ENCODE results near the gene ING5.
"Not testable (repeated sequence)": the region's sequence is repeated elsewhere in the genome, so short reads cannot be mapped to it uniquely, and the experiment has no call there.

The ING5 gene

GRCh38 chr2:241741016-241741415 is 39.2 kb downstream of the ING5 start:
- DNase-seq, result peak in 1 of 2 experiments; percentile 41

- no peak for DNase-seq
Measured at GRCh38 chr2:241742320-241742939, 40.6 kb downstream of the ING5 start.

- DNase-seq, result not testable (repeated sequence)
Measured at GRCh38 chr2:241743008-241743407, 41.2 kb downstream of the ING5 start.

- DNase-seq, result no peak
Measured at GRCh38 chr2:241743620-241744019, 41.8 kb downstream of the ING5 start.

- no peak for DNase-seq
Measured at GRCh38 chr2:241744028-241744754, 42.4 kb downstream of the ING5 start.

- DNase-seq, result no peak
Measured at GRCh38 chr2:241745276-241745675, 43.4 kb downstream of the ING5 start.

- DNase-seq, result no peak
Measured at GRCh38 chr2:241746084-241746483, 44.2 kb downstream of the ING5 start.

- DNase-seq, result no peak
Measured at GRCh38 chr2:241748468-241749256, 46.8 kb downstream of the ING5 start.

GRCh38 chr2:241750076-241750840 is 48.4 kb downstream of the ING5 start:
- no peak for DNase-seq

- no peak for DNase-seq
Measured at GRCh38 chr2:241751152-241751551, 49.3 kb downstream of the ING5 start.

GRCh38 chr2:241751776-241752175 is 49.9 kb downstream of the ING5 start:
- no peak for DNase-seq

GRCh38 chr2:241752253-241752652 is 50.4 kb downstream of the ING5 start:
- DNase-seq, result no peak

GRCh38 chr2:241752689-241753276 is 50.9 kb downstream of the ING5 start:
- no peak for DNase-seq

- DNase-seq, result no peak
Measured at GRCh38 chr2:241753493-241753892, 51.7 kb downstream of the ING5 start.

GRCh38 chr2:241754042-241754441 is 52.2 kb downstream of the ING5 start:
- no peak for DNase-seq

- DNase-seq, result no peak
Measured at GRCh38 chr2:241755166-241755565, 53.3 kb downstream of the ING5 start.

GRCh38 chr2:241755777-241756176 is 53.9 kb downstream of the ING5 start:
- DNase-seq, result no peak

GRCh38 chr2:241759067-241759807 is 57.4 kb downstream of the ING5 start:
- no peak for DNase-seq

- not testable (repeated sequence) for DNase-seq
Measured at GRCh38 chr2:241759893-241760292, 58.1 kb downstream of the ING5 start.

- no peak for DNase-seq
Measured at GRCh38 chr2:241760301-241760771, 58.5 kb downstream of the ING5 start.

GRCh38 chr2:241762321-241762932 is 60.6 kb downstream of the ING5 start:
- DNase-seq, result no peak

Data from NCI-H2081 (cell line).